Fibroblast of mammary gland (primary cell): Measurements from ENCODE around the gene UVRAG.

Source experiments
- DNase-seq: peaks from one replicate; pipeline ENCODE4 v3.0.0-alpha.2; 2010; ENCODE audit warnings: low read depth
- H3K4me3 ChIP-seq: 2 replicates; pipeline ENCODE4 v1.5.1; 2011; ENCODE audit warnings: low read depth, mild to moderate bottlenecking, low read length, moderate library complexity; ENCODE audit not compliant: control insufficient read depth
- TF ChIP-seq, protein P1 (sequence below): conservative IDR thresholded peaks from 2 replicates; pipeline ENCODE4 v1.5.1; 2011; ENCODE audit warnings: low read depth, low read length, inconsistent platforms; ENCODE audit not compliant: control insufficient read depth, insufficient read depth

The UVRAG gene

DNA sequence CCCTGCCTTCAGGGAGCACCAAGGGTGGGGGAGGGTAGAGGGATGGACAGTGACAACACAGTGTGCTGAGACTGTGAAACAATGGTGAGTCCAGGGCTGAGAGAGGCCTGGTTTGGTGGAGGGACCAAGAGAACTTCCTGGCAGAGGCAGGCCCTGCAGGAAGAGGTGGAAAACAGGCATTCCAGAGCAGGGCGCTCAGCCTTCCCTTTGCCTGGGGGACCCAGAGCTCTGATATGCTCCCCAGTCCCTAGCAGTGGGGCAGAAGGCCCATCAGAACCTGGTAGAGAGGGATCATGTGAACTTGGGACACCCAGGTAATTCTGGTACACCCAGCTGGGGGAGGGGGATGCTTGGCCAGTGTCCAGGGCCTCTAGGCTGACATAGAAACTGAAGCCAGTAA lies 17.2 kb upstream of the UVRAG start:
- TF ChIP-seq, protein P1, sequence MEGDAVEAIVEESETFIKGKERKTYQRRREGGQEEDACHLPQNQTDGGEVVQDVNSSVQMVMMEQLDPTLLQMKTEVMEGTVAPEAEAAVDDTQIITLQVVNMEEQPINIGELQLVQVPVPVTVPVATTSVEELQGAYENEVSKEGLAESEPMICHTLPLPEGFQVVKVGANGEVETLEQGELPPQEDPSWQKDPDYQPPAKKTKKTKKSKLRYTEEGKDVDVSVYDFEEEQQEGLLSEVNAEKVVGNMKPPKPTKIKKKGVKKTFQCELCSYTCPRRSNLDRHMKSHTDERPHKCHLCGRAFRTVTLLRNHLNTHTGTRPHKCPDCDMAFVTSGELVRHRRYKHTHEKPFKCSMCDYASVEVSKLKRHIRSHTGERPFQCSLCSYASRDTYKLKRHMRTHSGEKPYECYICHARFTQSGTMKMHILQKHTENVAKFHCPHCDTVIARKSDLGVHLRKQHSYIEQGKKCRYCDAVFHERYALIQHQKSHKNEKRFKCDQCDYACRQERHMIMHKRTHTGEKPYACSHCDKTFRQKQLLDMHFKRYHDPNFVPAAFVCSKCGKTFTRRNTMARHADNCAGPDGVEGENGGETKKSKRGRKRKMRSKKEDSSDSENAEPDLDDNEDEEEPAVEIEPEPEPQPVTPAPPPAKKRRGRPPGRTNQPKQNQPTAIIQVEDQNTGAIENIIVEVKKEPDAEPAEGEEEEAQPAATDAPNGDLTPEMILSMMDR = no peak
- no peak overlapping the region for H3K4me3 ChIP-seq
- DNase-seq = no peak

DNA sequence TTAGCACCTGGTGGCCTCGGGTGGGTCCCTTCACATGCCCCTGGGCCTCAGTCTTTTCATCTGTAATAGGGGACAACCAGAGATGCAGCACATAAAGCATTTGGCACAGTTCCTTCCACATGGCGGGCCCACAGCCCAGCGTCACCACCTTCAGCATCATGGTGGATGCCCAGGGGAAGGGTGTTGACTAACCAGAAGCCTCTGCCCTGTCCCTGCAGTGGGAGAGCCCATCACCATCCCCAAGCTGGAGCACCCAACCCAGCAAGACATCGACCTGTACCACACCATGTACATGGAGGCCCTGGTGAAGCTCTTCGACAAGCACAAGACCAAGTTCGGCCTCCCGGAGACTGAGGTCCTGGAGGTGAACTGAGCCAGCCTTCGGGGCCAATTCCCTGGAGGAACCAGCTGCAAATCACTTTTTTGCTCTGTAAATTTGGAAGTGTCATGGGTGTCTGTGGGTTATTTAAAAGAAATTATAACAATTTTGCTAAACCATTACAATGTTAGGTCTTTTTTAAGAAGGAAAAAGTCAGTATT lies 14.8 kb upstream of the UVRAG start:
- DNase-seq = no peak
- H3K4me3 ChIP-seq = no peak overlapping the region
- TF ChIP-seq, protein P1 = no peak

DNA sequence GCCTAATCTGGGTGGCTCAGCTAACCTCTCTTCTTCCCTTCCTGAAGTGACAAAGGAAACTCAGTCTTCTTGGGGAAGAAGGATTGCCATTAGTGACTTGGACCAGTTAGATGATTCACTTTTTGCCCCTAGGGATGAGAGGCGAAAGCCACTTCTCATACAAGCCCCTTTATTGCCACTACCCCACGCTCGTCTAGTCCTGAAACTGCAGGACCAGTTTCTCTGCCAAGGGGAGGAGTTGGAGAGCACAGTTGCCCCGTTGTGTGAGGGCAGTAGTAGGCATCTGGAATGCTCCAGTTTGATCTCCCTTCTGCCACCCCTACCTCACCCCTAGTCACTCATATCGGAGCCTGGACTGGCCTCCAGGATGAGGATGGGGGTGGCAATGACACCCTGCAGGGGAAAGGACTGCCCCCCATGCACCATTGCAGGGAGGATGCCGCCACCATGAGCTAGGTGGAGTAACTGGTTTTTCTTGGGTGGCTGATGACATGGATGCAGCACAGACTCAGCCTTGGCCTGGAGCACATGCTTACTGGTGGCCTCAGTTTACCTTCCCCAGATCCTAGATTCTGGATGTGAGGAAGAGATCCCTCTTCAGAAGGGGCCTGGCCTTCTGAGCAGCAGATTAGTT lies 14.2 kb upstream of the UVRAG start:
- DNase-seq = no peak
- TF ChIP-seq, protein P1 = no peak
- H3K4me3 ChIP-seq = no peak overlapping the region

DNA sequence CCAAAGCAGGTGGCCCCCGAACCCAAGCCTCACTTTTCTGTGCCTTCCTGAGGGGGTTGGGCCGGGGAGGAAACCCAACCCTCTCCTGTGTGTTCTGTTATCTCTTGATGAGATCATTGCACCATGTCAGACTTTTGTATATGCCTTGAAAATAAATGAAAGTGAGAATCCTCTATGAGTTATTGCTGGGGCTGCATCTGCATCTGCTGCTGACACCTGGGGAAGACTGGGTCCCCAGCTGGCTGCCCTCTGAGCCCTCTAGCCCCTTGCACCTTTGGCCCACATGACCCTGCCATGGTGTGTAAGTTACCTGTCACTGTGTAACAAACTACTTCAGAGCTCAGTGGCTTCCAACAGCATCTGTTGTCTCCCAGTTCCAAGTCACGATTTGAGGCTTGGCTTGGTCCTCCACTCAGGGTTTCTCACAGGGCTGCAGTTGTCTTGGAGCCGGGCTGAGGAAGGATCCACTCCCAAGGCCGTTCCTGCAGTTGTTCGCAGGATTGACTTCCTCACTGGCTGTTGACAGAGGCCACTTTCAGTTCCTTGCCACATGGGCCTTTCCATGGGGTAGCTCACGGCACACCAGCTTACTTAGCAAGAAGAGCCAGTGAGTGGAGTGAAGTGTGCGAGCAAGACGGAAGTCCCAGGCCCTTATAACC lies 13.5 kb upstream of the UVRAG start:
- no peak overlapping the region for H3K4me3 ChIP-seq
- TF ChIP-seq, protein P1 = no peak
- no peak for DNase-seq

DNA sequence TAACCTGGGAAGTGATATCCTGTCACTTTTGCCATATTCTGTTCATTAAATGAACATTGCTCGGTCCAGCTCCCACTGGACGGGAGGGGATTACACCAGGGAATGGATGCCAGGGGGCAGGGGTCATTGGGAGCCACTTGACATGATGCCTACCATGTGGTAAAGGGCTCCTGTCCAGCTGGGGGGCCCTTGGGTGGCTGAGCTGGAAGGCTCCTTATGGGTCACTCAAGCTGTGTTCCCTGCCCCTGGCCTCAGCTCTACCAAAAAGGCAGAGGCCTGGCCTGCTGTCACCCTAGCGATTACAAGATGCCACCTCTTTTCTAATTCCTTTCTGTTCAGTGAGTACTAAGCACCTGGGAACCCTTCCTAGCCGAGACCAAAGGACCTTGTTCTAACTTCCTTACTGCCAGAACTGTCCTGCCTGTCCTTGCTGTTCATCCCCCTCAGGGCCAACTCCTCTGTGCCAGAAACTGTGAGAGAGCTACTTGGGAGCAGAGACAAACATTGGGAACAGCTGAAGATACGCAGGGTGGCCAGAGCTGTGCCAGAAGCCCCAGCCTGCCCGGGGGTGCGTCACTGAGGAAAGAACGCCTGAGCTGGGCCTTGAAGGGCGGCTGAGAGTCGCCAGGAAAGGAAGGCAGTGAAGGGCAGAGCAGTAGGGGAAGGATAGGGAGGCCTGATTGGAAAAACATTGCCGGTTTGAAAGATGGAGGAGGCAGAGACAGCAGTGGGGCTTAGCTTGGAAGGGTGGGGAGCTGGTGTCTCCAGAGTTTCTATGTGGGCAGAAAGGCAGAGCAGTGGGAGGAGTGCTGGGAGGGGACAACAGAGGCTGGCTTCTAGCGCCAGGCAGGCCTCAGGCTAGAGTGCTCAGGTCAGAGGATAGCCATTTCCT lies 12.7 kb upstream of the UVRAG start:
- H3K4me3 ChIP-seq = no peak overlapping the region
- no peak for DNase-seq
- TF ChIP-seq, protein P1 = no peak

DNA sequence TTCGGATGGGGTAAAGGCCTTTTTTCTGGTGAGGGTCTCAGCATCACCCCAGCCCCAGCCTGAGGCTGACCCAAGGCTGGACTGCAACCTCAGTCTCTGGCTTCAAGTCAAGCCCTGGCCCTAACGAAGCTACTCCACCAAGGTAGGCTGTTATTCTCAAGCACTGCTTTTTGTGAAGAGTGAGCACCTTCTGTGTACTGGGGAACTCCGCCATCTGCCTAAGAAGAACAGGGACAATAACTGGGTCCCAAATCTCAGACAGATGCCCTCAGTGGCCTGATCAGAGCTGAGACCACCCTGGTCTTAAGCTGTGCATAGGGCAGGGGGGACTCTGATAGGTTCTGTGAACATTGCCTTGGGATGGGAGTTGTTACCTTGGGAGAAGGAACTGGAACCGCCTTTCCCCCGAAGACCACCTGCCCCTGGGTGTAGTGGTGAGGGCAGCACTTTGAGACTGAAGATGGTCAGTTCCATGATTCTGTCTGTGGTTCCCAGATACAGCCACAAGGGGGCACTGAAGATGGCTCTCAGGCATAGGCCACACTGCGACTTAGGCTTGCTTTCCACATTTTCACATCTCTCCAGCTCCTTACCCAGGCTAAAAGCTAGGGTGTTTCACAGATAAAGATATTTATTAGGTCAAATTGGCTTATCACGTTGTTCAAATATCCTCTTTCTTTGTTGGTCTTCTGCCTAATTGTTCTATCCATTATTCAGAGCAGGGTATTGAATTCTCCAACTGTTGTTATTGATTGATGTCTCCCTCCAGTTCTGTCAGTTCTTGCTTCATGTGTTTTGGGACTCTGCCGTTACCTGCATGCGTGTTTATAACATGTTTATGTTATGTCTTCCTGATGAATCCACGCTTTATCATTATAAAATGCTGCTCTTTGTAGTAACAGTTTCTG lies 11.8 kb upstream of the UVRAG start:
- peak; percentile 68 for DNase-seq
- TF ChIP-seq, protein P1 = peak; percentile 93
- no peak overlapping the region for H3K4me3 ChIP-seq
